Limb (tissue), 2 donors: ENCODE results near the gene MUC13.

Experiments used
- DNase-seq, 2 donors: peaks; one replicate each; pipeline ENCODE4 v3.0.0-alpha.2; 2016; ENCODE audit errors: extremely low spot score in 2 of 2

The MUC13 gene

DNA sequence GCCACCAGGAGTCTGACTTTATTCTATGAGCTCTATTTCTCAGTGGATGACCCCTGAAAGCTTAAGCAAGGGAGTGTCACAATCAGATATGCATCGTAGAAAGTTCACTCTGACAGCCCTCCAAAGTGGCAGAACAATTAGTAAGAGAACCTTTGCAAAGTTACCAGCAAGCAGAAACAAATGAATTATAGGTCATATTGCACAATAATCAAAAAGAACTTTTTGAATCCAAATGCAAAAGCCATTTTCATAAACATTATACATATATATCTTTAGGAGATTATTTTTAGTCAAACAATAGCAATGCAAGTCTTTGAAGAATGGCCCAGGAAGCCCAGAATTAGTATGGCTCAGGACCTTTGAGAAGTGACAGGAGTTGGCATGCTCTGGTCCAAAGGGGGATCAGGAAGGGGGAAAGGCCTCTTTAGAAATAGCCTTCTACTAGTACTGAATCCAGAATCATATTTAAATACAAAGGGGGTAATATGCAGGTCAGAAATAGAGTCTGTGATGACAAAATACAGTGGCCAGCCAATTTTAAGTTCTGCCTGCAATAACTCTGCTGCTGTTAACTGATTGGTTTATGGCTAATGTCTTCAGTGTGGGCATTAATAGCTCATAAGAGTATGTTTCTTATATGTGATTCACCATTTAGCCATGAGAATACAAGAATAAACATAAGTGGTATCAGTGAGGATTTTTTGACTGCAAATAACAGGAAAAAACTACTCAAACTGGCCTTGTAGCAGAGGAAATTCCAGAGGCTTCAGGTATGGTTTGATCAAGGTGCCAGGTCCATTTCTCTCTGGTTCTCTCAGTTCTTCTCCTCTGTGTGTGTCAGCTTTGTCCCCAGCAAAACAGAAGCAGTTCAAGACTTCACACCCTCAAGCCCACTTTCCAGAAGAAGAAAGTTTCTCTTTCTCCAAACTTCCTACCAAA lies 30.4 kb downstream of the MUC13 start:
- no peak for DNase-seq

GRCh38 chr3:124896824-124897526 lies 37.6 kb downstream of the MUC13 start:
- no peak for DNase-seq

DNA sequence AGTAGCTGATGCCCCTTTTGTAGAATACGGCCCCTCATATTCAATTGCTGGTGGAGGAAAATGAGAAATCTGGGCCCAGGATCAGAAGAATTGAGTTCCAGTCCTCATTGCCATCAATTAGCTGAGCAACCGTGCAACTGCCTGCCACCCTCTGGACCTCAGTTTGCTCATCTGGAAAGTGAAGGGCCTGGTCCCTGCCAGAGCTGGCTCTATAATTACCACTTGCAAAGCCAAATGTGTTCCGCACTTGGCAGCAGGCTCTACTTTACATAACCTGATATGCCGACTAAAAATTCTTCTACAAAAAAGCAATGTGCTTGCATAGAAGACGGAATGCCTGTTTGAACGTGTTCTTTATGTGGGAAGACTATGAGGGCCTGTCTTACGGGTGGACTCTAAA lies 38.8 kb downstream of the MUC13 start:
- DNase-seq: peak in 1 of 2 donors; percentile 18

DNA sequence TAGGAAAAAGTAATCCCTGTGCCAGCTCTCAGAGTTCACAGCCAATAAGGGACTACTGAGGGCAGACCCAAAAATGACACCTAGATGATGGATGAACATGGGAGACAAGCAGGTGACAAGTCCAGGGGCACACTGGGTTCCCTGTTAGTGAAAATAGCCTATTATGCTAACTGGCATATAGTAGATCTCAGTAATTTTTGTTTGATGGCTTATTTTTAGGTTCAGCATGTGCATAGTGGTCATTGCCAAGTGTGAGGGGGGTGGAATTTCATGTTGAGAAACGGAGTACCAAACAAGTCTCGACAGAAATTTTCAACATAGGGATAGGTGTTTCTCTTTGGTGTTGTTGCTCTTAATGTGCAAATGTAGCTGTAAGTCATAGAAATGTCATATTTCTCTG lies 41.0 kb downstream of the MUC13 start:
- DNase-seq: no peak

- no peak for DNase-seq
Measured at GRCh38 chr3:124890573-124891190, 43.9 kb downstream of the MUC13 start.

DNA sequence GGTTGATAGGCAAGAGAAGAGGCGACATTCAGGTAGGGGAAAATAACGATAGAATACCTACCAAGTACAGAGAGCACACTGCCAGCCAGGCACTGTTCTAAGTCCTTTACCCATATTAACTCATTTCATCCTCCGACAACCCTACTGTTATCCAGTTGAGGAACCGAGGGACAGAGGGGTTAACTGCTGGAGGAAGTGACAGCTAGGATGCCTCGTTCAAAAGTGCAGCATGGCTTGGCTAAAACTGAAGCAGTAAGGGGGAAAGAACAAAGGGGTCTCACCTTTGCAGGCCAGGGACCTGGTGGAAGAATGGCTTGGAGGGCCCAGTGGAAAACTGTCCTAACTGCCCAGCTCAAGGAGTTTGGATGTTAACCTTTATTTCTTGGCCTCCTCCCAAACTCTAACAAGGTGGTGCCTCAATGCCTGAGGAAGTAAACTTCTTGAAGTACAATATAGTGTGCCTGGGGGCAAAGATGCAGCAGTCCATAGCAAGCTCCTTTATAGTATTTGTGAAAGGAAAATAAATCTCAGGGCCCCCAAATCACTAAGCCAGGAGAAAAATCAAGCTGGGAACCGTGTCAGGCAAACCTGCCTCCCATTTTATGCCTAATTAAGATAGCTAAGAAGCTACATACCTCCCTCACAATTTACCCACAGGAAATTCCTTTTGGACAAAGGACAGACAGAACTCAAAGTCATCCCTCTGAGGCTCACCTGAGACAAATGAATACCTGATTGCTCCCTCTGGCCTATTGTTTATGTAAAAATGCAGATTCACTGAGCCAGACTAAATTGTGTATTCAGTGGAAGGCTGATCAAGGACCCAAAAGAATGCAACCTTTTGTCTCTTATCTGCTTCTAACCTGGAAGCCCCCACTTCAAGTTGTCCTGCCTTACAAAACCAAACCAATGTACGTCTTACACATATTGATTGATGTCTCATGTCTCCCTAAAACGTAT lies 45.8 kb downstream of the MUC13 start:
- DNase-seq: no peak

DNA sequence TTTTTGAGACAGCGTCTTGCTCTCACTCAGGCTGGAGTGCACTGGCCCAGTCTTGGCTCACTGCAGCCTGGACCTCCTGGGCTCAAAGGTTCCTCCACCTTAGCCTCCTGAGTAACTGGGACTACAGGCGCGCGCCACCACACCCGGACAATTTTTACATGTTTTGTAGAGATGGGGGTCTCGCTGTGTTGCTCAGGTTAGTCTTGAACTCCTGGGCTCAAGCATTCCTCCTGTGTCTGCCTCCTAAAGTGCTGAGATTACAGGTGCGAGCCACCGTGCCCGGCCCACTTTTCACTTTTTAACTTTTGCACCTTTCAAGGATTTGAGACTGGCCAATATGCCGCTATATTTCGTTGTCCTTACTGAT lies 46.6 kb downstream of the MUC13 start:
- DNase-seq: no peak

- peak; percentile 47 to 82 for DNase-seq
Measured at GRCh38 chr3:124887177-124887931, 47.2 kb downstream of the MUC13 start, which contains the start of gene ITGB5. Gene ITGB5, minus strand, starts transcription at chr3:124887365. Its CDS starts 365 bp downstream, at chr3:124887000.

DNA sequence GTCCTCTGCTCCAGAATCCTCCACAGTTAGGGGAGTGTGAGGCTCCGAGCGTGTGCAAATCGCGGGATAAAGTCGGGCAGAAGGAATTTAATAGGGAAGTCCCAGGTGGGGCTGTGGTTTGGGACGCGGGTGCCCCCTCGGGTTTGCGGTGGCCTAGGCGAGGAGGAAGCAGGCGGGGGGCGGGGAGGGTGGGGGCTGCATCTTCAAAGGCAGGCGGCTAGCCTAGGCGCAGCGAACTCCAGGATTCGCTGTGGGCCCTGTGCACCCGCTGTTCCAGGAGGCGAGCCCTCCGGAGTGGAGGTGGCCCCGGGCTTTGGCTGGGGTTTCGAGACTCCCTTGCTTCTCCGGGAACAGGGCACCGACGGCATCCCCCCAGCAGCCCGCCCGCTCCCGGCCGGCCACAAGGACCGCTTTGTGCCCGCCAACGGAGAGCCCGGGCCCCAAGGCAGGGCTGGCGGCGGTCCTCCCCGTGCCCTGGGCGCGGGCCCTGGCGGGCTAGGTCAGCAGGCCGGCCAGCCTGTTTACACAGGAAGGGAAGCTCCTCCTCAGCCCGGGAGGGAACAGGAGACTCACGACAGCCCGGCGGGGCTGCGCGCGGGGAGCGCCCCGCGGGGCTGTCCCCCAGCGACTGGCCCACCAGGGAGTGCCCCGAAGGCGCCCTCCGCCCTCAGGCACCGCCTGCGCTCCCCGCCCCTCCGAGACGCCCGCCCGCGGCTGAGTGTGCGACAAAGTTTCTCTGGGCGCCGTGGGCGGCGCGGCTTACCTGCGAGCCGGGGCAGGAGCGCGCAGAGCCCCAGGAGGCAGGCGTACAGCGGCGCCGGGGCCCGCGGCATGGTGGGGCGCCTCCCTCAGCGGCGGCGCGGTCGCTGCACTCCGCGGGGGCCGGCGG lies 48.1 kb downstream of the MUC13 start:
- peak; percentile 32 to 65 for DNase-seq

DNA sequence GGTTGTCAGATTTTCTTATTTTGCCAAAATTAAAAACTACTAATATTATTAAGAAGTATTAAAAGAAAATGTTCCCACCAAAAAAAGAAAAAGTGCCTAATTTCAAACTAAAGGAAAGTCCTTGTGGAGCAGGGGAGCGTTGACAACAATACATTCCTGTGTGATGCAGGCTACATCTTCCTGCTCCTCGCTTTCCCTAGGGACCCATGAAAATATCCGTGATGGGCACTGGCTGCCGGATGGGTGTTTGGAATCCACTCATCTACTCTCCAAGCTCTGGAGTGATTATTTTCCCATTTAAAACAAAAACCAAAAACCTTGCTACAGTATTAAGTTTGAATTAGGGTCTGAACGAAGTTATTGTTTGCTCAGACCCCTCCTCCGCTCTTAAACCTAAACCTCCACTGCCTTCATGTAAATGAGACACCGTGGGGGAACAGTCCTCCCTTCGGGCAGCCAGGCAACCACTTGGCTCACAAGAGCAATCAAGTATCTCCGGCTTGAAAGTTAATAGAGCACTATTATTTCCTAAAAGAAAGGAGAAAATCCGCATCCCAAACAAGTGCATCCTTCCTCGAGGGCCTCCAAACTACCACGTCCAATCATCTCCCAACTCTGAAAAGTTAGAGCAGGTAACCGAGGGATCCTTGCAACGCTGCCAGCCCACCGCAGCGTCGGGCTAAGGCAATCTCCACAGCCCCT lies 48.9 kb downstream of the MUC13 start:
- no peak for DNase-seq

GRCh38 chr3:124884474-124885101 lies 50.0 kb downstream of the MUC13 start:
- DNase-seq: no peak

- no peak for DNase-seq
Measured at GRCh38 chr3:124883766-124884473, 50.6 kb downstream of the MUC13 start.

DNA sequence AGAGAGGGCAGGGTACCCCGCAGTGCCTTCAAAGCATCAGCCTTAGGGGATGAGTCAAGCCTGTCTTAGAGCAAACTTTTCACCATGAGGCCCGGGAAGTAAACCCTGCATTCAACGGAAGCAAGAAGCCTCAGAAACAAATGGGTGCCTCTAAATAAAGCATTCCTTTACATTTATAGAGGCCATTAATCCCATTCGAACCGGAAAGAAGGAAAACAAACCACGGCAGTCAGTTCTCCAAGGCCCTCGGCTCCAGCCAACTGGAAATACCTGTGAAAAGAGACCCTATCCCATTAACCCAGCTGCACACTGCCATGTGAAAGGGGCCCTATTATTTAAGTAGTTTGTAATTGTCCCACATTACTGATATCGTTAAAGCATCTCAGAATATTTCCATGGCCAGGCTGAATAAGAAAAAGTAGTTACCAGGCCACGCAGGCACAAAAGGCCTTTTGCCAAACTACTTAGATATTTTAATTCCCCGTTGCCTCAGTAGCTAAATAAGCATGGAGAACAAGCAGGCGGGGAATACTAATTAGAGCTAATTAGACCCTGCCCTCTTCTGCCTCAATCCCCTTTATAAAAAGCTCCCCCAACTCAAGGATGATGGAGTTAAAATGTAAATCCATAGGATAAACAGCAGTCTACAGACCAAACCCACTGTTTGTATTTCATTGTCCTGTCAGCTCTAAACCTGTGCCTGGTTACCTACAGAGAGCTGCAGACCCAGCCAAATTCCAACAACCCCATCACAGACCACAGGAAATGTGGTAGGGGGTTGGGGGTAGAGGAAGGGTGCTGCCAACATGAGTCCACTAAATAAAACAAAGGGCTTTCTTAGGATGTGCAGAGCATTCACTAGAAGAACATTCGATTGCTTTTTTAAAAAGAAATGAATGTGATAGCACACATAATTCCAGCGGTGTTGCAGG lies 51.5 kb downstream of the MUC13 start:
- no peak for DNase-seq

- no peak for DNase-seq
Measured at GRCh38 chr3:124881976-124882697, 52.4 kb downstream of the MUC13 start.

- no peak for DNase-seq
Measured at GRCh38 chr3:124879337-124879680, 55.2 kb downstream of the MUC13 start.
